ENCODE measurements around the gene ZFP64.
"Not testable (repeated sequence)": the region's sequence is repeated elsewhere in the genome, so short reads cannot be mapped to it uniquely, and the experiment has no call there.

Gene ZFP64

DNA sequence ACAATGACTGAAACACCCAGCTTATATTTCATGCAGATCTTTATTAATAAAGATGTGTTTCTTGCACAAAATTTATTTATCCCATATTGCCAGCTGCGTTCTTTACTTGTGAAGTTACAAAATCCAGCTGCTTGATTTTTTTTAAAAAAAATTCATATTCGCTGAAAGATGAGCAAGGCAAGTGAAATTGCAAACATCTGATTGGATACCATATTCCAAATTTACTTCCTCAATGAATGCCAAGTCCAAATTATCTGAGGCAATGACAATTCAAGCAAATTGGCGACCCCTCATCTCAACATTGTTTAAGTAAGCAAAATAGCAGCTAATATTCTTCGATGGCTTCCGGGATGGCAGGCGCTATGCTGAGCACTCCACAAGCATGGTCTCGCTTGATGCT, 37.7 kb downstream of the ZFP64 start:
- DNase-seq = no peak

DNA sequence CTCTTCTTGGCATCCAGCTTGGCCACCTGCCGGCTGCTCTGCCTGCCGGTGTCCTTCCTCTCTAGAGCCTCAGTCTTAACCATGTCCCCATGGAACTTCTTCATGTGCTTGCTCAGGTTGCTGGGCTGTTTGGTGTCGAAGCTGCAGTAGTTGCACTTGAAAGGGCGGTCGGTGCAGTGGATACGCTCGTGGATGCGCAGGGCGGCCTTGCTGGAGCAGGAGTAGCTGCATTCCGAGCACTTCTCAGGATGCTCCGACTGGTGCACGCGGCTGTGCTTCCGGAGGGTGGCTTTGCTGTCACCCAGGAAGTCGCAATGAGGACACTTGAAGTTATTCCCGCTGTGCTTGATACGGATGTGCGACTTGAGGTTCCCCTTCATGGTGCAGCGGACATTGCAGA, 38.7 kb downstream of the ZFP64 start:
- no peak for DNase-seq

DNA sequence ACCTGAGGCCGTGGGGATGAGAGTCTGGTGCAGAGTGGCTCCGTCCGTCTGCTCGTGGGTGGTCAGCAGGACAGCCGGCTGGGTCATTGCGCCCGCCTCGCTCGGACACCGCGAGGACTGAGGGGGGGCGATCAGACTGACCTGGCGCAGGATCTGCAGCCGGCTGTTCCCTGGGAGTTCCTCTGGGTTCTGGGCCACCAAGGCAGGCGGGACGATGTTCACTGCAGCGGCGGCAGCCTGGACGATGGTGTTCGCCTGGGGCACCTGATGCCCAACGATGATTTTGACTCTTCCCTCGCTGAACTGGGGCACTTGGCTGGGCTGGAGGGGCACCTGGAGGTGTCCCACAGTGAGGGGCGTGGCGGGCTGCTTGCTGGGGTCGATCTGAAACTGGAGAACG, 39.2 kb downstream of the ZFP64 start:
- no peak for DNase-seq

DNA sequence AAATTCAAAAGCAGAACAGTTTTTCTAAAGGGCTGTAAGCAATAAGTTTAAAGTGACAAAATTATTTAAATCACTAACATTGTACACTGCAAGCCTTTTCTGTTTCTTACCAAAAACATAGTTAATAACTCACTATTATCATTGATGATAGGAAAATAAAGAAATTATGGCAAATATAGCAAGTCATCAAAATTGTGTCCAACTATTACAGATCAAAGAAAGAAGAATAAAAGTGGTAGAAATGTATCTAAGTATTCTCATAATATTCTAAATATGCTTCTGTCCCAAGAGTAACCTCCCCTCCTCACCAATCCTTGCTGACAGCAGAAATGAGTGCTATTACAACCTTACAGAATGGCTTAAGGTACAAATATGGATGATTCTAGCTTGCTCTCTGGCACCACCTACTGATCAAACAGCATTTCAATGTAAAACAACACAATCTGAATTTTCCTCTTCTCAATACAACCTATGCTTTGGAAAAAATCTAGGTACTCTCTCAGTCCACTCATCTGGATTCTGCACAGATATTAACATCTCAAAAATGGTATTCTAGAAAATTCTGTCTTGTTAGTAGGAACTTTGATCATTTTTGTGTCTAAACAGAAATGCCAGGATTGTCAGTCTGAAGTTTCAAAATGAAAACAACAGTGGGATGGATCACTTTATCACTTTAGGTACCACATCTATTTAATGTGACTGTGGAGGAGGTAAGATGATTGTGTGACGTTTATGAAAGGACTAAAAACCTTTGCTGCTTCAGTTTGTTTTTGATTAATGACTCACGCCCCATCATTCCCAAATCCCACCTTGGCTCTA, 40.9 kb downstream of the ZFP64 start:
- DNase-seq = no peak

DNA sequence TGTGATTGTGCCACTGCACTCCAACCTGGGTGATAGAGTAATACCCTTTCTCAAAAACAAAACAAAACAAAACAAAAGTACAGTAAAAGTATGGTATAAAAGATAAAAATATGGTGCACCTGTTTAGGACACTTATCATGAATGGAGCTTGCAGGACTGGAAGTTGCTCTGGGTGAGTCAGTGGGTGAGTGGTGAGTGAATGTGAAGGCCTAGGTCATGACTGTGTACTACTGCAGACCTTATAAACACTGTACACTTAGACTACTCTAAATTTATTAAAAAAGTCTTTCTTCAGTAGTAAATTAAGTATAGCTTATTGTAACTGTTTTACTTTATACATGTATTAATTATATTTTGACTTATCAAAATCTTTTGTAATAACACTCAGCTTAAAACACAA, 46.0 kb downstream of the ZFP64 start:
- DNase-seq = no peak

GRCh38 chr20:52143277-52143676, 48.3 kb downstream of the ZFP64 start:
- no peak for DNase-seq

- no peak for DNase-seq
Measured at GRCh38 chr20:52142757-52143156, 48.8 kb downstream of the ZFP64 start.

DNA sequence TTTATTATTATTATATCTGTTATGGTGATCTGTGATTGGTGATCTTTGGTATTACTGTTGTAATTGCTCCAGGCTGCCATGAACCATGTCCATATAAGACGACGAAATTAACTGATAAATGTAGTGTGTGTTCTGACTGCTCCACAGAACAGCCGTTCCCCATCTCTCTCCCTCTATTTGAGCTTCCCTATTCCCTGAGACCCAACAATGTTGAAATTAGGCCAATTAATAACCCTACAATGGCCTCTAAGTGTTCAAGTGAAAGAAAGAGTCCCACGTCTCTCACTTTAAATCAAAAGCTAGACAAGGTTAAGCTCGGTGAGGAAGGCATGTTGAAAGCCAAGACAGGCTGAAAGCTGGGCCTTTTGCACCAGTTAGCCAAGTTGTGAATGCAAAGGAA, 51.6 kb downstream of the ZFP64 start:
- DNase-seq = no peak

DNA sequence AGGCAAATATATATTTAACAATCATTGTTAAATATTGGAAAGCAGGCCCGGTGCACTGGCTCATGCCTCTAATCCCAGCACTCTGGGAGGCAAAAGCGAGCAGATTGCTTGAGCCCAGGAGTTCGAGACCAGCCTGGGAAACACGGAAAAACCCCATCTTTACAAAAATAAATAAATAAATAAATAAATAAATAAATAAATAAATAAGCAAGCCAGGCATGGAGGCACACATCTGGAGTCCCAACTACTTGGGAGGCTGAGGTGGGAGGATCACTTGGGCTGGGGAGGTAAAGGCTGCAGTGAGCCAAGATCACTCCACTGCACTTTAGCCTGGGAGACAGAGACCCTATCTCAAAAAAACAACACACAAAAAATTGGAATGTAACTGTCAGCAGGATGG, 53.7 kb downstream of the ZFP64 start:
- DNase-seq = no peak

DNA sequence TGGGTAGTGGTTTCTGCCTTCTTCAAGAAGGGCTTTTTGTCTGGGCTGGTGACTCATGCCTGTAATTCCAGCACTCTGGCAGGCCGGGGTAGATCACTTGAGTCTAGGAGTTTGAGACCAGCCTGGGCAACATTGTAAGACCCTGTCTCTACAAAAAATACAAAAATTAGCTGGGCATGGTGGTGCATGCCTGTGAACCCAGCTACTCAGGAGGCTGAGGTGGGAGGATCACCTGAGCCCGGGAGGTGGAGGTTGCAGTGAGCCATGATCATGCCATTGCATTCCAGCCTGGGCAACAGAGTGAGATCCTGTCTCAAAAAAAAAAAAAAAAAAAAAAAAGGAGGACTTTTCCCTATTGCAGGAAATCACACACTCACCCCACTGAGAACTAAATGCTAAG, 57.9 kb downstream of the ZFP64 start:
- DNase-seq = not testable (repeated sequence)

GRCh38 chr20:52132337-52132736, 59.2 kb downstream of the ZFP64 start:
- DNase-seq = no peak

DNA sequence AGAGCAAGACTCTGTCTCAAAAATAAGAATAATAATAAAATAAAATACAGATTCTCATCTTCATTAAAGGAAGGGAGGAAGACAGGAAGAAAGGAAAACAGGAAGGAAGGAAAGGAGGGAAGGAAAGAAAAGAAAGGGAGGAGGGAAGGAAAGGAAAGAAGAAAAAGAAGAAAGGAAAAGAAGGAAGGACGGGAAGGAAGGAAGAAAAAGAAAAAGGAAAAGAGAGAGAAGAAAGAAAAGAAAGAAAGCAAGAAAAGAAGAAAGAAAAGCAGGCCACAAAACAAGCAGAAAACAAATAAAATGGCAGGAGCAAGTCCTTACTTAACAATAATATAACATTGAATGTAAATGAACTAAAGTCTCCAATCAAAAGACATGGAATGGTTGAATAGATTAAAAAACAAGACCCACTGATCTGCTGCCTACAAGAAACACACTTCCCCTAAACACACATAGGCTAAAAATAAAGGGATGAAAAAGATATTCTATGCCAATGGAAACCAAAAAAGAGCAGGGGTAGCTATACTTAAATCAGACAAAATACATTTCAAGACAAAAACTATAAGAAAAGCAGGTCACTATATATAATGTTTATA, 60.4 kb downstream of the ZFP64 start:
- no peak for DNase-seq

- no peak for DNase-seq
Measured at GRCh38 chr20:52130406-52130805, 61.2 kb downstream of the ZFP64 start.

DNA sequence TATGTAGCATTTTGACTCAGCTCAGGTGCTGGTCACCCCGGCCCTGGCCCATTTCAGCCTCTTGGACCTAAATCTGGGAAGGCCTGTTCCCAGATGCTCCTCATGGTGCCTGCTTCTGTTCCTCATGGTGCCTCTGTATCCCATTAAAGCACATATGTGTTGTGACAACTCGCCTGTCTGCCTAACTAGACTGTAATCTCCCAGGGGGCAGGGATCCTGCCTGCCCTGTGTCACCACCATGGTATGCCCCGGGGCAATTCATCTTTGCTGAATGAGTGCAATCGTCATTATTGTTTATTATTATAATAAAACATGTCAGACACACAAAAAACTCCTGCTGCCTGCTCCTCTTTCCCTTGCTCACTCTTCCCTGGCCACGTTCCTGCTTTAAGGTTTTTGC, 62.0 kb downstream of the ZFP64 start:
- no peak for DNase-seq

DNA sequence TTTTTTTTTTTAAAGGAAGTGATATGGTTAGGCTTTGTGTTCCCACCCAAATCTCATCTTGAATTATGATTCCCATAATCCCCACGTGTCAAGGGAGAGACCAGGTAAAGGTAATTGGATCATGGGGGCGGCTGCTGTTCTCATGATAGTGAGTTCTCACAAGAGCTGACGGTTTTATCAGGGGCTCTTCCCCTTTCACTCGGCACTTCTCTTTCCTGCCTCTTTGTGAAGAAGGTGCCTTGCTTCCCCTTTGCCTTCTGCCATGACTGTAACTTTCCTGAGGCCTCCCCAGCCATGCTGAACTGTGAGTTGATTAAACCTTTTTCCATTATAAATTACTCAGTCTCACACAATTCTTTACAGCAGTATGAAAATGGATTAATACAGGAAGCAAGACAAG, 64.3 kb downstream of the ZFP64 start:
- no peak for DNase-seq

- no peak for DNase-seq
Measured at GRCh38 chr20:52124821-52125220, 66.8 kb downstream of the ZFP64 start.

DNA sequence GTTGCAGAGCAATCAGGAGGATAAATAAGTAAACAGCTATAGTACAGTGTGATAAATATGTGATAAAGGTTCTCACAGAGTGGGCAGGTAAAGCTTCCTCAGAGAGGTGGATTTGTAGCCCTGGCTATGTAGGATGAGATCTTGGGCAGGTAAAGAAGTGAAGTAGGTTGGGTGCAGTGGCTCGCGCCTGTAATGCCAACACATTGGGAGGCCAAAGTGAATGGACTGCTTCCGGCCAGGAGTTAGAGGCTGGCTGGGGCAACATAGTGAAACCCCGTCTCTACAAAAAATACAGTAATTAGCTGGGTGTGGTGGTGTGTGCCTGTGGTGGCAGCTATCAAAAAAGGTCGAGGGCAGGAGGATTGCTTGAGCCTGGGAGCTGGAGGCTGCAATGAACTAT, 72.9 kb downstream of the ZFP64 start:
- no peak for DNase-seq

- no peak for DNase-seq
Measured at GRCh38 chr20:52118016-52118623, 73.5 kb downstream of the ZFP64 start.

- DNase-seq = no peak
Measured at GRCh38 chr20:52110456-52110855, 81.1 kb downstream of the ZFP64 start.

DNA sequence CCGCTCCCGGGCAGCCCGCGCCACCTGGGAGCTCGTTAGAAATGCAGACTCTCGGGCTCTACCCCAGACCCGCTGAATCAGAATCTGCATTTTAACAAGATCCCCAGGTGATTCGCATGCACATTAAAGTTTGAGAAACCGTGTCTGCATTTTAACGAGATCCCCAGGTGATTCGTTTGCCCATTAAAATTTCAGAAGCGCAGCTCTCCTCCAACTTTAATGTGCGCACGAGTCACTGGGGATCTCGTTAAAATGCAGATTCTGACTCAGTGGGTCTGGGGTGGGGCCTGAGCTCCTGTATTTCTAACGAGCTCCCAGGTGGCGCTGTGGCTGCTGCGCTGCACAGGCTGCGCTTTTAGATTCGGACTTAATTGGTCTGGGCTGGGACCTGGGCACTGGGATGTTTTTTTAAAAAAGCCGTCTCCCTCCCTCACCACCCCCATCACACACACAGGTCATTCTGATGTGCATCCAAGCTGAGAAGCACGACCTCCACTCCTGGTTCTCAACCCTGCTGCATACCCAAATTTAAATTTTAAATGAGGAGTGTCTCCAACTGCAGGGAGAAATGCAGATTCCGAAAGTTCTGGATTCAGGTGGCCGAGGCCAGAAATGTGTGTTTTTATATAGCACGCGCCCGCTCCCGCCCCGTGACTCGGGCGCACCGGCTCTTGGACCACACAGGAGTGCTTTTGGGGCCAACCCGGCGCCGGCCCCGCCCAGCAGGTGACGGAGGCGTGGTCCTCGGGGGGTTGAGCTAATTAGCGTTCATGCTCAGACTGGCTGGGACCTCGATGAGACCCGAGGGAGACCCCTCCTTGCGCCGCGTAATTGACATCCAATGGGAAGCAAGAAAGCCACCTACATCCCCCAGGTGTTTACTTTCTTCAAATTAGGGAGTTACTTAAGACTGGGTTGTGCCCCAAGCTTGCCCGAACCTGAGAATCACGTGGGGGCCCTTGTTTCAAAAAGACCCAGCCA, 85.8 kb downstream of the ZFP64 start:
- DNase-seq = peak; percentile 23

DNA sequence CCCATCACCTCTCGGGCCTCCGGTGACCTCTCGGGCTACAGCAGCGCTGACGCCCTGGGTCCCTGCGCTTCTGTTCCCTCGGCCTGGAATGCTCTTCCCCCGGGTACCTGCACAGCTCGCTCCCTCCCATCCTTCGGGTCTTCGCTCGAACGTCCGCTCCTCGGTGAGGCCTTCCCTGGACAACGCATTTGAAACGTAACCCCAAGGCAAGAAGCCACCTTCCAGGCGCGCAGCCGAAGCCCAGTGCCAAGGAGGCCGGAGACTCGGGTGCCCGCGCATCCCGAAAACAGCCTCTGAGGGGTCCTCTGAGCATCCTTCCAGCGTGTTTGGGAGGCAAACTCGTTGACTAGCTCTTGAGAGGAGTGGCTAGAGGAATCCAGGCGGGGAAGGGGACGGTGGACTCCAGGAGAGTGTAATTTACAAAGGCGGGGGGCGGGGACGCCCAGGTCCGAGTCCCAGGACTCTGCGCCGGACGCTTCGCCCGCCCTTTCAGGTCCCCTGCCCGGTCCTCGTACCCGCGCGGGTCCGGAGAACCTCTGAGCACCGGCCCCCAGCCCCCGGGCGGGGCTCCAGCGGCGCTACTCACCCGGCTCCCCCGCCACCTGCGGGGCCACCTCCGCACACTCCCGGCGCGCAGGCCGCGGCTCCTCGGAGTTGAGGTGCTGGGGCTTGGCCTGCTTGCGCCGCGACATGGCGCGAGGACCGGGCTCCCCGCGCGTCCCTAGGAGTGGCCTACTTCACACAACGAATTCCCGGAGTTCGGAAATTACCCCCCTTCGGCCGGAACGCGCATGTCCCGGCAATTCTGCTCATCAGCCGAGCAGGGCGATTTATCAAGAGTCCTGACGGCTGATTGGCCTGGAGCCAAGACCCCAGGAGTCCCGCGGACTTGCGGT, 86.8 kb downstream of the ZFP64 start:
- DNase-seq = no peak

DNA sequence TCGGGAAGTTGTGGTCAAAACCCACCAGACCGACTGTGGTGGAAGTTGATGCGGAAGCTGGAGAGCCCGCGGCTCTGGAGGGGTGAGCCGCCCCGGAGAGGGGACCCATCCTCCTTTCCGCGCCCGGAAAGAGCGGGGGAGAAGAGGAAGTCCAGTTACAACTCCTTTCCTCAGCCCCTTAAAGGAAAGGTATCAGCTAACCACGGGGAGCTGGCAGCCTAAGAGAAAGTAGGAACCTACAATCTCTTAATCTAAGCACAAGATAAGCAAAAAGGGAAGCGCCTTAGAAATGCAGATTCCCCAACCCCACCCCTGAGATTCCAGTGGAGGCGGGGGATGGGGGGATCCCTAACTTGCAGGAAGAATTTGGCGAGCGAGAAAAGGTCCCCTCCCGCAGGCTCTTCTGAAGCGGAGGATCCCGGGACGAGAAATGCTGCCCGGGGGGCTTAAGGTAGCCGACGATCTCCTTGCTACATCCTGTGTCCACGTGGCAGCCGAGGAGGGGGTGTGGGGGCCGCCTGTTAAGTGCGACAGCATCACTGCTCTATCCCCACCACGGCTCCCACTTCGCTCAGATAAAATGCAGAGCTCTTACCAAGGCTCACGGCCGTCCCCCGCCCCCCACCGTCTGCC, 87.5 kb downstream of the ZFP64 start:
- DNase-seq = no peak

All from activated naive CD4-positive, alpha-beta T cell treated with Interleukin-2 at 50 U/mL for 16 hours (primary cell).